ENCODE results near the gene COQ10A.

Gene COQ10A

GRCh38 chr12:56229916-56230431 is 36.8 kb upstream of the COQ10A start, which contains the start of gene SLC39A5:
TSS of gene SLC39A5 (plus strand) at chr12:56230051. CDS start at chr12:56231275, 1,224 bp downstream.
- Histone ChIP-seq H3K36me3 (ENCODE audit: insufficient read depth, low read length) (0 out of 2 replicates have a peak, but pooled peaks cover 2% of the 10 kb centered on the region), H3K4me1 (ENCODE audit: insufficient read depth, low read length) (no peaks in the 10 kb centered on the region; the same call in 1 of the 2 replicates), H3K9ac (ENCODE audit: low read depth, low read length) (no peak within 1 kb of the TSS), H3K4me3 (ENCODE audit: low read length) (no peak within 1 kb of the TSS), H3K27ac (ENCODE audit: low read depth, low read length) (no peak within 1 kb of the TSS), H3K9me3 (ENCODE audit: insufficient read depth, low read depth, low read length) (no peaks in the 10 kb centered on the region), H3K27me3 (ENCODE audit: insufficient read depth, low read length) (no peaks in the 10 kb centered on the region)
- WGBS: 84% methylated on average over 4 of the region's 4 CpGs

DNA sequence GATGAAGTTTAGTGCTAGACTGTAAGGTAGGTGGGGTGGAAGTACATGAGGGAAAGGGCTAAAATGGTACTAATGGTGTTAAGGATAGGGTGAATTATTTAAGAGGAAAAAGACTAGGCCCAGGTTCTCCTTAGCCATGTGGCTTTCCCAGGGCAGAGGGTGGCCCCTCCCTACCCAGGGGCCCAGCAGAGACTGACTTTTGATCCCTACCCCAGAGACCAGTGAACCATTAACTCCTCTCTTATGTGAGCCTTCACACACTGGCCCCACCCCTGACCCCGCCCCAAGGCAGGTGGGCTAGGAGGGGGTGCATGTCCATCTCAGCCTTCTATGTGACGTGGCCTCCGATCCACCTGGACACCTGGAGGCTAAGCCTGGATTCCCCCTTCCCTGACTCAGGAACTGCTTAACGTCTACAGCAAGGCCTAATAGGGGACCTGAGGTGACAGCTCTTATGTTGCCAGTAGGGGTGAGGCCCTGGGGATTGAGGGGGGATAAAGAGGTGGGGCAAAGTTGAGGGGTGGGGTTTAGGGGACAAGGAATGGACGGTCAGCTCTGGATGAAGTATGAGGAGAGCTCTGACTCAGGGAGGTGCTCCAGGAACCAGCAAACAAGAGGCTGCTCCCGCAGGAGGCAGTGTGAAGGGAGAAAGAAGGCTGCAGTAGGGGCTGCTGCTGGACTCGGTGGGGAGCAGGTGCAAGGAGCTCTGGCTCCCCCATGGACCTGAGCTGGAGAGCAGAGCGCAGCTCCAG is 36.1 kb upstream of the COQ10A start:
- Histone ChIP-seq H3K27ac (ENCODE audit: low read depth, low read length) (no peak overlapping the region), H3K36me3 (ENCODE audit: insufficient read depth, low read length) (0 out of 2 replicates have a peak, but pooled peaks cover 2% of the 10 kb centered on the region), H3K4me3 (ENCODE audit: low read length) (no peak overlapping the region), H3K27me3 (ENCODE audit: insufficient read depth, low read length) (no peaks in the 10 kb centered on the region), H3K4me1 (ENCODE audit: insufficient read depth, low read length) (no peaks in the 10 kb centered on the region; the same call in 1 of the 2 replicates), H3K9me3 (ENCODE audit: insufficient read depth, low read depth, low read length) (no peaks in the 10 kb centered on the region), H3K9ac (ENCODE audit: low read depth, low read length) (no peak overlapping the region)
- 80% methylated on average over 8 of the region's 8 CpGs for WGBS

DNA sequence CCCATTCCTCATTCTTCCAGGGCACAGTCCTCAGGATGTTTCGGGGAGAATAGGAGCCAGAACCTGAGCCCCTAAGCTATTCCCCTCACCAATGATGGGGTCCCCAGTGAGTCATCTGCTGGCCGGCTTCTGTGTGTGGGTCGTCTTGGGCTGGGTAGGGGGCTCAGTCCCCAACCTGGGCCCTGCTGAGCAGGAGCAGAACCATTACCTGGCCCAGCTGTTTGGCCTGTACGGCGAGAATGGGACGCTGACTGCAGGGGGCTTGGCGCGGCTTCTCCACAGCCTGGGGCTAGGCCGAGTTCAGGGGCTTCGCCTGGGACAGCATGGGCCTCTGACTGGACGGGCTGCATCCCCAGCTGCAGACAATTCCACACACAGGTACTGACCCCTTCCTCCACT is 35.6 kb upstream of the COQ10A start:
- no peak overlapping the region for H3K9ac ChIP-seq (ENCODE audit: low read depth, low read length)
- no peak overlapping the region for H3K4me3 ChIP-seq (ENCODE audit: low read length)
- H3K27me3 ChIP-seq (ENCODE audit: insufficient read depth, low read length): no peaks in the 10 kb centered on the region
- 0 out of 2 replicates have a peak, but pooled peaks cover under 1% of the 10 kb centered on the region for H3K36me3 ChIP-seq (ENCODE audit: insufficient read depth, low read length)
- H3K27ac ChIP-seq (ENCODE audit: low read depth, low read length): no peak overlapping the region
- no peaks in the 10 kb centered on the region for H3K9me3 ChIP-seq (ENCODE audit: insufficient read depth, low read depth, low read length)
- H3K4me1 ChIP-seq (ENCODE audit: insufficient read depth, low read length): no peaks in the 10 kb centered on the region; the same call in 1 of the 2 replicates
- WGBS: 92% methylated on average over 11 of the region's 11 CpGs

GRCh38 chr12:56234746-56235436 is 31.9 kb upstream of the COQ10A start:
- H3K27me3 ChIP-seq (ENCODE audit: insufficient read depth, low read length): no peaks in the 10 kb centered on the region
- no peaks in the 10 kb centered on the region; the same call in 1 of the 2 replicates for H3K4me1 ChIP-seq (ENCODE audit: insufficient read depth, low read length)
- WGBS: 92% methylated on average over 16 of the region's 16 CpGs
- H3K27ac ChIP-seq (ENCODE audit: low read depth, low read length): no peak overlapping the region
- H3K9ac ChIP-seq (ENCODE audit: low read depth, low read length): no peak overlapping the region
- H3K36me3 ChIP-seq (ENCODE audit: insufficient read depth, low read length): peaks cover 11% of the 10 kb centered on the region; the same call in 1 of the 2 replicates
- H3K9me3 ChIP-seq (ENCODE audit: insufficient read depth, low read depth, low read length): no peaks in the 10 kb centered on the region
- H3K4me3 ChIP-seq (ENCODE audit: low read length): no peak overlapping the region

DNA sequence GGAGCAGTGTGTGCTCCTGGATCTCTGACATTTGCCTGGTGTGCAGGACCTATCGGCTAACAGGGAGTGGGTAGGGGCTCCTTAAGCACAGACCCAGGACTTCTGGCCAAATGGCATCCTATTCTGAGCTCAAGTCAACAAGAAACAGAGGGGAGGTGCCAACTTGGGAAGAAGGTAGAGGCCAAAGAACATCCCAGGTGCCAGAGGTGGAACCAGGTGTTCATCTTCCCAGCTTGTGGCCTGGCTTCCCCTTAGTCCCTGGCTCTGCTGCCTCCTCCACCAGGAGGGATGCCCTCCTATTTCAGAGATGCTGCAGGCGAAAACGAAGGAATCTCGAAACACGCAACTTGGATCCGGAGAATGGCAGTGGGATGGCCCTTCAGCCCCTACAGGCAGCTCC is 30.7 kb upstream of the COQ10A start:
- Histone ChIP-seq H3K9me3 (ENCODE audit: insufficient read depth, low read depth, low read length) (no peaks in the 10 kb centered on the region), H3K27ac (ENCODE audit: low read depth, low read length) (no peak overlapping the region), H3K36me3 (ENCODE audit: insufficient read depth, low read length) (peaks cover 18% of the 10 kb centered on the region), H3K27me3 (ENCODE audit: insufficient read depth, low read length) (no peaks in the 10 kb centered on the region), H3K4me1 (ENCODE audit: insufficient read depth, low read length) (no peaks in the 10 kb centered on the region), H3K9ac (ENCODE audit: low read depth, low read length) (no peak overlapping the region), H3K4me3 (ENCODE audit: low read length) (no peak overlapping the region)
- 97% methylated on average over 6 of the region's 6 CpGs for WGBS

DNA sequence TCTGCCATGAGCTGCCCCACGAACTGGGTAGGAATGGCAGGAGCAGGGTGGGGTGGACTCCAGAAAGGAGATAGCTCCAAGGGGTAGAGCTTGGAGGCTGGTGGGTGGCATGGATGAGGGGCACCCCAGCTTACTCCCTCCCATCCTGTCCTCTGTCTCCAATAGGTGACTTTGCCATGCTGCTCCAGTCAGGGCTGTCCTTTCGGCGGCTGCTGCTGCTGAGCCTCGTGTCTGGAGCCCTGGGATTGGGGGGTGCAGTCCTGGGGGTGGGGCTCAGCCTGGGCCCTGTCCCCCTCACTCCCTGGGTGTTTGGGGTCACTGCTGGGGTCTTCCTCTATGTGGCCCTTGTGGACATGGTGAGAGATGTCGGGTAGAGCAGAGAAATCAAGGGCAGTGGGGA is 29.8 kb upstream of the COQ10A start:
- Histone ChIP-seq H3K27ac (ENCODE audit: low read depth, low read length) (no peak overlapping the region), H3K27me3 (ENCODE audit: insufficient read depth, low read length) (no peaks in the 10 kb centered on the region), H3K4me3 (ENCODE audit: low read length) (no peak overlapping the region)

GRCh38 chr12:56237552-56237951 is 29.2 kb upstream of the COQ10A start:
- no peaks in the 10 kb centered on the region for H3K9me3 ChIP-seq (ENCODE audit: insufficient read depth, low read depth, low read length)
- no peak overlapping the region for H3K9ac ChIP-seq (ENCODE audit: low read depth, low read length)
- no peak overlapping the region for H3K4me3 ChIP-seq (ENCODE audit: low read length)
- no peaks in the 10 kb centered on the region for H3K27me3 ChIP-seq (ENCODE audit: insufficient read depth, low read length)
- 87% methylated on average over 9 of the region's 11 CpGs for WGBS
- H3K4me1 ChIP-seq (ENCODE audit: insufficient read depth, low read length): no peaks in the 10 kb centered on the region
- peaks cover 32% of the 10 kb centered on the region for H3K36me3 ChIP-seq (ENCODE audit: insufficient read depth, low read length)
- no peak overlapping the region for H3K27ac ChIP-seq (ENCODE audit: low read depth, low read length)

More for the DNA sequence above, 29.8 kb upstream of the COQ10A start:
- 89% methylated on average over 5 of the region's 5 CpGs for WGBS
- H3K36me3 ChIP-seq (ENCODE audit: insufficient read depth, low read length): peaks cover 27% of the 10 kb centered on the region
- no peak overlapping the region for H3K9ac ChIP-seq (ENCODE audit: low read depth, low read length)
- no peaks in the 10 kb centered on the region for H3K4me1 ChIP-seq (ENCODE audit: insufficient read depth, low read length)
- no peaks in the 10 kb centered on the region for H3K9me3 ChIP-seq (ENCODE audit: insufficient read depth, low read depth, low read length)

DNA sequence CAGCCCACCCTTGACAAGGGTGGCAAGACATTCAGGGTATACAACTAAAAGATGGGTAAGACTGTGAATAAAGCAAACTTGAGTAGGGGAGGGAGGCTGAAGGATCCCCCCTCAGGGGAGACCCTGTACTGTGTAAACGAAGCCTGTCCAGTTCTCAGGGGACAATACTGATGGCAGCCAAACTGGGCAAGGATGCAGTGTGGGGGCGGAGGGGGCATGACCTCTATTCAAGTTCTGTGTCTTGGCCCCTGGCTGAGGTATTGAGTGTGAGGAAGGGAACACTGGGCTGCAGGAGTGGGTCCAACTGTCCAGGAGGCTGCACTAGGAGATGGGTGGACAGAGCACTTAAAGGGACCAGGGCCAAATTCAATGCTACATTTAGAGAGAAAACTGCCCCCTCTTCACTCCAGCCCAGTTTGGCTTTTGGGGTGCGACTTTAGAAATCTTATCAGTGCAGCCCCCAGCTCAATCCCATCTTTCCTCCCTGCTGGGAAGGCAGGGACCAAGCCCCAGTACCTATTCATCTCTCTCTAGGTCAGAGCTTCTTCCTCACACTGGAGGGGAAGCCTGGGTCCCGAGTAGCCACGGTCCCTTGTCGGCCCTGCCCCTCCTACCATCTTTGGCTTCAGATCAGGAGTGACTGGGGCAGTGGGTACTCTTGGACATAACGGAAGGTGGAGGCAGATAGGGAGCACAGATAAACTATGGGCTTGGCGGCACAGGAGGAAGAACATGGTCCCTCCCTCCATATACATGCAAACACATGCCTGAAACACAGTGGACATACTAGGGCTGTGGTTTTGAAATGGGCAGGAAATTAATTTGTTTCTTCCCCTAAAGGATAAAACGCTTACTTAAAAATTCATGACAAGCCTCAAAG is 25.1 kb upstream of the COQ10A start:
- Histone ChIP-seq H3K4me1 (ENCODE audit: insufficient read depth, low read length) (no peaks in the 10 kb centered on the region), H3K9ac (ENCODE audit: low read depth, low read length) (no peak overlapping the region), H3K9me3 (ENCODE audit: insufficient read depth, low read depth, low read length) (no peaks in the 10 kb centered on the region), H3K27me3 (ENCODE audit: insufficient read depth, low read length) (no peaks in the 10 kb centered on the region), H3K36me3 (ENCODE audit: insufficient read depth, low read length) (peaks cover 67% of the 10 kb centered on the region), H3K27ac (ENCODE audit: low read depth, low read length) (no peak overlapping the region), H3K4me3 (ENCODE audit: low read length) (no peak overlapping the region)
- WGBS: 97% methylated on average over 9 of the region's 9 CpGs

DNA sequence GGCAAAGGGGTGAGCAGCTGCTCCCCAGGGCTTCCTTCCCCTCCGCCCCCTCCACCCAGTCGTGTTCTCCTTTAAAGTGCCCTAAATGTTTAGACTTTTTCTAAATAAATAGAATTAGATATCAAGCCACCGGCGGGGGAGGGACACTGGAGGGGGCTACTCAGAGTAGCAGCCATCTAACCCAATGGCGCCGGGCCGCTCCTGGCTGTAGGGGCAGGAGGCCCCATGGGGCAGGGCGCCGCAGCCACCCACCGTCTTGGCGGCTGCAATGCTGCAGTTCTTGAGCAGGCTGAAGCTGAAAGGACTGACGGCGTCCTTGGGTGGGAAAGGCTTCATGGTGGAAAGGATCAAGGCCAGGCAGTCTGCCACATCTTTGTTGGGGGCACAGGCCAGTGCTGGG is 23.8 kb upstream of the COQ10A start:
- H3K36me3 ChIP-seq (ENCODE audit: insufficient read depth, low read length): peaks cover 79% of the 10 kb centered on the region
- WGBS: 92% methylated on average over 12 of the region's 13 CpGs
- no peaks in the 10 kb centered on the region for H3K9me3 ChIP-seq (ENCODE audit: insufficient read depth, low read depth, low read length)
- no peaks in the 10 kb centered on the region for H3K27me3 ChIP-seq (ENCODE audit: insufficient read depth, low read length)
- no peaks in the 10 kb centered on the region for H3K4me1 ChIP-seq (ENCODE audit: insufficient read depth, low read length)
- H3K9ac ChIP-seq (ENCODE audit: low read depth, low read length): no peak overlapping the region
- H3K4me3 ChIP-seq (ENCODE audit: low read length): no peak overlapping the region
- H3K27ac ChIP-seq (ENCODE audit: low read depth, low read length): no peak overlapping the region

GRCh38 chr12:56243731-56244181 is 23.0 kb upstream of the COQ10A start:
- Histone ChIP-seq H3K4me1 (ENCODE audit: insufficient read depth, low read length) (no peaks in the 10 kb centered on the region), H3K36me3 (ENCODE audit: insufficient read depth, low read length) (peaks cover 86% of the 10 kb centered on the region), H3K27me3 (ENCODE audit: insufficient read depth, low read length) (no peaks in the 10 kb centered on the region), H3K4me3 (ENCODE audit: low read length) (no peak overlapping the region), H3K9me3 (ENCODE audit: insufficient read depth, low read depth, low read length) (no peaks in the 10 kb centered on the region), H3K27ac (ENCODE audit: low read depth, low read length) (no peak overlapping the region), H3K9ac (ENCODE audit: low read depth, low read length) (no peak overlapping the region)
- 94% methylated on average over 3 of the region's 3 CpGs for WGBS
